SU-DHL-6 (cell line): ENCODE results near the gene FAM120B.

Experiments used
- CTCF ChIP-seq: fragments of 200-600 bp; sonication (generic); IDR thresholded peaks from one replicate; pipeline ENCODE4 v1.5.1; 2017; ENCODE audit warnings: antibody characterized with exemption, mild to moderate bottlenecking, low read length, moderate library complexity; ENCODE audit not compliant: insufficient read depth, poor library complexity, severe bottlenecking
- EZH2phosphoT487 ChIP-seq: fragments of 200-600 bp; sonication (generic), shearing (Covaris generic); conservative IDR thresholded peaks from 2 replicates; pipeline ENCODE4 v1.6.1; 2018; ENCODE audit warnings: mild to moderate bottlenecking, antibody characterized with exemption, low read length, moderate library complexity, mixed read lengths

- no peak for TF ChIP-seq CTCF
- no peak for TF ChIP-seq EZH2phosphoT487
Measured at GRCh38 chr6:170269846-170270541, 36.6 kb upstream of the FAM120B start.
